GM19023 (cell line): ENCODE data around the gene MICAL2.

ENCODE experiments used
- ATAC-seq: cut with Tn5 transposase; IDR thresholded peaks from one replicate; pipeline ENCODE4 v1.9.1; 2021; ENCODE audit warnings: mild to moderate bottlenecking, moderate library complexity; ENCODE audit not compliant: unreplicated experiment

Gene MICAL2

DNA sequence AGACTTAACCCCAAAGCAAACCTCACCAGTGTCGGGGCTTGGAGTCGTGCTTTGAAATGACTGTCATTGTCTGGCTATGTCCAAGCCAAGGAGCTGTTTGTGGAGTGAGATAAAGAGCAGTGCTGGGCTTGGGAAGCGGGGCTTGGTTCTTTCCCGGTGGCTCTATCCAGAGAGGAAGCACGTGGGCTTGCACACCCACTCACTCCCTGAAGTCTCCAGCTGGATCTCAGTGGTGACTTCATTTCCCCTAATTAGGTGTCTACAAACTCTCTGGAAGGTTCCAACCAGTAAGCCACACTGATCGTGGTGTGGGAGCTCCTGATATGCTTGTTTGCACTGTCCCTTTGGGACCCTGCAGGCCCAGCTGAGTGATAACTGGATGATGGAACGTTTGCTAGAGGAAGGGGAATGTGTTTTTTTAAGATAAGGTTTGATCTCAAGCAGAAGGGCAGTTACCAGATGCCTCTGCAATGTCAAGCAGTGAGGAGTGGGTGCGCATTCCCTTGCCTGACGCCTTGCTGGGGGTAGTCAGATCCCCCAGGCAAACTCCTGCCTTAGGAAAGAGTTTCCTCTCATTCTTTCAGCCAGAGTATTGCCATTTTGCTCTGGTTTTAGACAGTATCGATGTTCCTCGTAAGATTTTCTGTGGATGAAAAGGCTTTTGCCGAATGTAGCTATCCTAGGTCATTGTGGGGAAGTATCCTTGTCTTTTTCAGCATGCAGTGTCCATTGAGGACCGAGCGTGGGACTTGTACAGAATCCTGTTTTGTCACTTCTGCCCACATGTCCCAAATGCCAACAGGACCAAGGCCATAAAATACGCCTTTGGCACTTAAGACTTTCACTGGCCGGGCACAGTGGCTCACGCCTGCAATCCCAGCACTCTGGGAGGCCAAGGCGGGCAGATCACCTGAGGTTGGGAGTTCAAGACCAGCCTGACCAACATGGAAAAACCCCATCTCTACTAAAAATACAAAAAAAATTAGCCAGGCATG, 90.9 kb downstream of the MICAL2 start:
- ATAC-seq, result no peak

- ATAC-seq, result no peak
Measured at GRCh38 chr11:12202661-12203310, 92.4 kb downstream of the MICAL2 start.

DNA sequence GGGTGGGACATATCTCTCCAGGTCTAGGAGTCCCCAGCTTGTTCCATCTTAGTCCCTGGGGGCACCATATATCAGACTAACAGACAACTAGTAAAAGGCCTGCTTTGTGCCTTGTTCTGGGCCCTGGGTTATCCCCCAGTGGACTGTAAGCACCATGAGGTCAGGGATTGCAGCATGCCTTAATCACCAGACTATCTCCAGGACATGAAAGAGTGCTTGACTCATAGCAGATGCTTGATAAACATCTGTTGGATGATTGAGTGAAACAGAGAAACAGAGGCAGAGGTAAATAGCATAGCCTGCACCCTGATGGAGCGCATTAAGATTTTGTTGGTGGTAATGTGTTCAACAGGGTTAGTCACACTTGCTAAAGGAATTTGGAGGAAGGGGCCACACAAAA, 94.1 kb downstream of the MICAL2 start:
- ATAC-seq, result no peak

GRCh38 chr11:12205330-12205729, 94.9 kb downstream of the MICAL2 start:
- ATAC-seq, result no peak

DNA sequence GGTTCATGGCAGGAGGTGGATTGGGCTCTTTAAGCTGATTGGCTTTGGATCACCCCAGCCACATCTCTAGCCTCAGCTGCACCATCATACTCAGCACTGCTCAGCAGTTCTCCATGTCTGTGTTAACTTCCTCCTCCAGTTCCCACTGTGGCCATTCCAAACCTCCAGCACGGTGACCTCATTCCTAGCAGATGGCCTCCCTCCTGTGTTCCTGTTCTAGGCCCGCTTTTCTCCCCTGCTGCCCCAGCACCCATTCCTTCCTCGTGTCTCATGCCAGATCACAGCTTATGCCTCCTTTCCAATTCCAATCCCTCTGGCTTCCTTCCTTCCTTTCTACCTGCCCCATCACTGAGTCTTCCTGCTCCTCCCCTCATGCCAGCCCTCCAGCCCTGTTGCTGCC, 96.1 kb downstream of the MICAL2 start:
- ATAC-seq, result no peak

DNA sequence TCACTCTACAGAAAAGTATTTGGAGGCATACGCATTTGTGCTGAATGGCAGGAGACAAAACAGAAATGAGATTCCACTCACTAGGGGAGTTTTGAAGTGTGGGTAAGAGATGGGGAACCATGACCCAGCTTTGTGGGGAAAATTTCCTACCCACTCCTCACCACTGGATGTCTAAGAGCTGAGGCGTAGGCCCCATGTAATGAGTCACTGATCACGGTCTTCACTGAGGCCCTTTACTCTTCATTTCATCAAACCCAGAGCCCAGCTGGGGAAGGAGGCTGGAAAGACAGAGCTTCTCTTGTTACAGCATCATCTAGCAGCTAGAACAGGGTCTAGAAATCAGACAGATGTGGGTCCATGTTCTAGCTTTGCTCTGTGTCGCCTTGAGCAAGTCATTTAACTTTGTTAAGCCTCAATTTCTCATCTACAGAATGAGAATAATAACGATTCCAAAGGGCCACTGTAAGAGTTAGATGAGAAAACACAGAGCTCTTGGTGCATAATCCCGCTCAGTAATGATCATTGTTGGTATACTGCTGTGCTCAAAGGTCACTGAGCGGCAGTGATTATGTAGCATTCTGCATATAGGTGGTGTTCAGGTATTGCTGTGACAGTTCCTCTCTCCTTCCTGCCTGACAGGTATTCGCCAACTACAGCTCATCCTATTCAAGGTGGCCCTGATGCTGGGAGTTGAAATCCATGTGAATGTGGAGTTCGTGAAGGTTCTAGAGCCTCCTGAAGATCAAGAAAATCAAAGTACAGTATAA, 97.2 kb downstream of the MICAL2 start:
- no peak for ATAC-seq

- no peak for ATAC-seq
Measured at GRCh38 chr11:12209096-12209495, 98.7 kb downstream of the MICAL2 start.

DNA sequence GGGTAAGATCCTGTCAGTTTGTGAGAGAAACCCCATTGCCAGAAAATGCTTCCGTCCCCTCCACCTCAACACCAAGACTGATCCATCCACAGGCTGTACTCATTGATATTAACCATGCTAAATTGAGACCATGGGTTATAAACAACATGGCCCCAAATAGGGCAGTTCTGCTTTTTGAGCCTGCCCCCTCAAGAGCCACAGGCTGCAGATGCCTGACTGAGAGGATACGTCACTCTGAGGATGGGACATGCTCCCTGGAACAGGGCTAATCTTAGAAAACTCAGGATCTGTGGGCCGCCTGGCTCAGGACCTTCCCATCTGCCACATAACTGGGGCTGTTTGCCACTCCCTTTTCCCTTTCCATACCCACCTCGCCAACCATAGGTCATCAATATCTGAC, 99.8 kb downstream of the MICAL2 start:
- no peak for ATAC-seq

DNA sequence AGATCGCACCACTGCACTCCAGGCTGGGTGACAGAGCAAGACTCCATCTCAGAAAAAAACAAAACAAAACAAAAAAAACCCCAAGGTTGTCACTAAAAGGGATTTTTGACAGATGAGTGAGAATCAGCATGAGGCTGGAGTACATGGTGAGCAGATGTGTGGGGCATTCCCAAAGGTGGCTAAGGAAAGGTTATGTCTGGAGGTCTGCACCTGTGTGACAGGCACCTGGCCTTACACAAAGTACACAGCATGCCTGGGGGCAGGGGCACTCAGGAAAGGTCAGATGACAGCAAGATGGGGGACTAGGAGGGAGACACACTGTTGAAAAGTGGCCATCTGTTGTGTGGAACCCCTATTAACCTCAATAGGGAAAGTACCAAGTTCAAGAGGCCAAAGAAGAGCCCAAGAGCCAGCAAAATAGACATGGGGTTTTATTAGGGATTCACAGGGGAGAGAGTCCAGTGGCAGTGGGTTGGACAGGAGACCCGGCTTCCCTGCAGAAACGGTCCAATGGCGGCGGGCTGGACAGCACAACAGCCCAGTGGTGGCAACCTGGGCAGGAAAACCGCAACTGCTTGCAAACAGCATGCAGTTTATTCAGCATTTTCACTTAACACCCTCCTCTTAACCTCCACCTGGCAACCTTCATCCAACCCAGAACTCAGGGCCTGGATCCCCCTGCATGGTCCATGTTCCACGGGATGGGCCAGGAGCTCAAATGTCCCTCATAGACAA, 101.1 kb downstream of the MICAL2 start:
- peak; percentile 50 for ATAC-seq

DNA sequence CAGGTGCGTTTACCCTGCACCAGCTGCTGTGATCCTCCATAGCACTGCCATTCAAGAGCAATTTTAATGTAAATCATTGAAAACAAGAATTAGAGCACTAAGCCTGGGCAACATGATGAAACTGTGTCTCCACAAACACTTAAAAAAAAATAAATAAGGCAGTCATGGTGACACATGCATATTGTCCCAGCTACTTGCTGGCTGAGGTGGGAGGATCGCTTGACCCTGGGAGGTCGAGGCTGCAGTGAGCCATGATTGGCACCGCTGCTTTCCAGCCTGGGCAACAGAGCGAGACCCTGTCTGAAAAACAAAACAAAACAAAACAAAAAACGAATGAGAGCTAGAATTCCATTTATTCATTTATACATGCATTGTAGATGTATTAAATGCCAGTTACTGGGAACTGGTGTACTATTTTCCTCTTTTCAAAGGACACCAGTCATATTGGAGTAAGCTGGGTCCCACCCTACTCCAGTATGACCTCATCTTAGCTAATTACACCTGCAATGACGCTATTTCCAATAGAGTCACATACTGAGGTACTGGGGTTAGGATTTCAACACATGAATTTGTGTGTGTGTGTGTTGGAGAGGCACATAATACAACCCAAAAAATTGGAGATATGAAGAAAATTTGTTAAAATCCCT, 101.9 kb downstream of the MICAL2 start:
- no peak for ATAC-seq

DNA sequence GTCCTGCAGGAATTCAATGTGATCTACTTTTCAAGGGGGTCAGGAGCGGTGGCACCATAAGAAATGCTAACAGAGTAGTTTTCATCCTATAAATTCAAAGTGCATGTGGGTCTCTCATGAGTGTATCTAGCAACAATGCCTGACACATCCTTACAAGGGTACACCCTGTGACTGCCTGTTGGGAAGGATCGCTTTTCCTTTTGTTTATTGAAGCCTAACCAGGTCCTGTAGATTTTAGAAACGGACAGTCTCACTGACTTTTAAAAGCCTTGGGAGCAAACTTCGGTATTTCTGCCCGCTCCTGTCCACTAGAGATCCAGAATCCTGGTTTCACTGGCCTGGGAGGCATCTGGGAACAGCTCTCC, 102.4 kb downstream of the MICAL2 start:
- no peak for ATAC-seq

GRCh38 chr11:12213883-12214282, 103.5 kb downstream of the MICAL2 start:
- no peak for ATAC-seq

- ATAC-seq, result no peak
Measured at GRCh38 chr11:12214751-12215150, 104.4 kb downstream of the MICAL2 start.

DNA sequence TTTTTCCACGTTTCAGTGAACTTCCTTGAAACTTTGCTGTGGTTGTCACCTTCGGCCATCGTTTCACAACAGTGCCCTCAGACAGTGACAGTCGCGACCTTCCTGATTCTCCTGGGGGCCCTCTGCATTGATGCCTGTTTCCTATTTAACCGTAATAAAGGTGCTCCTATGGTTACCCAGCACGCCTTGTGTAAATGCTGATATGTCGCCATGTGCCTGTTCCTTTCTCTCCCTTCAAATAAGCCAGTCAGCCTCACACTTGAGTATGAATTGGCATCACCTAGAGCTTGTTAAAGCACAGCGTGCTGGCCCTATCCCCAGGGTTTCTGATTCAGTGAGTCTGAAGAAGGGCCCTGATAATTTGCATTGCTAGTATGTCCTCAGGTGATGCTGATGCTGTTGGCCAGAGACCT, 104.8 kb downstream of the MICAL2 start:
- no peak for ATAC-seq

GRCh38 chr11:12216041-12216451, 105.7 kb downstream of the MICAL2 start:
- ATAC-seq, result no peak

DNA sequence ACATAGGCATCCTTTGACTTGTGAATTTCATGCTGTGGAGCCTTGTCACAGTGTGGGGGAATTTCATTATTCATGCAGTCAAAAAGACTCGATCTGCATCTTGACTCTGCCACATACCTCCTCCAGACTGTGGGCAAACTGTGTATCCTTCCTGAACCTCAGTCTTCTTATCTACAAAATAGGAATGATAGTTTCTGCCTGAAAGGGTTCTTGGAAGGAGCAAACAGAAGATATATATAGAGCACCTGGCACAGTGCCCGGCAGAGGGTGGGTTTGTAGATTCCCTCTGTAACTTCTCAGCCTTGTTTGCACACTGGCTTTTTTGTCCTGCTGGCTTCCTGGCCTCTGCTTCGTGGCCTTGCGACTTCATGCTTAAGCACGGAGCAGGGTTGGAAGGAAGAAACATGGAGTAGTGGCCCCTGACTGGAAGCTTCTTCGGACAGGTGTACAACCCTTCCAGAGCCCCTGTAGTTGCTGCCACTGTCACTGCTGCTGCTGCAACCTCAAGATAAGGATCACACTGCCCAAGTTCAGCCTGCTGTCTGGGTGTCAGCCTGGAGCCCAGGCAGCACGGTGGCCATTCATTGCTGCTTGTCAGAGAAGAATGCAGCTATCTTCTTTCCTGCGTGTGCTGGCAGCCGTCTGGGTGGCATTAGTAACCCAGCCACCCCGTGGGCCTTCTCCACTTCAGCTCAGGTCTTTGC, 106.4 kb downstream of the MICAL2 start:
- no peak for ATAC-seq

GRCh38 chr11:12217879-12218278, 107.5 kb downstream of the MICAL2 start:
- ATAC-seq, result no peak

DNA sequence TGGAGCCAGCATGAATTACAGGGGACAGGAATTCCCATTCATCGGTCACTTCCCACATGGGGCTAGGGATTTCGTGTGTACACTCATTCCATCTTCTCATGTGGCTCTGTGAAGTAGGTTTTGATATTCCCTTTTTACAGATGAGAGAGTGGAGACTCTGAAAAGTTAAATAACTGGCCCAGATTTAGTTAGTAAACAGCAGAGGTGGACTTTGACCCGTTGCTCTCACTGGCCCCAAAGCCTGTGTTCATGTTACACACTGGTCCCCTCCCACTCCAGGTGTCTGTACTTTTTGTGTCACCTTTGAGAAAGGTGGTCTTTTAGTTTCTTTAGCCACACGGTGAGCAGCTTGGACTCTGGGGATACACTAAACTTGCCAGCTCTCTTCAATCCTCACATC, 108.5 kb downstream of the MICAL2 start:
- ATAC-seq, result no peak

GRCh38 chr11:12219757-12220156, 109.4 kb downstream of the MICAL2 start:
- ATAC-seq, result no peak

- ATAC-seq, result no peak
Measured at GRCh38 chr11:12220305-12220704, 109.9 kb downstream of the MICAL2 start.
